HUDEP-2 (cell line): ENCODE data around the gene BTBD19.

Experiments used
- DNase-seq, 76 experiments: peaks; one replicate each; lab custom pipeline; 2025; ENCODE audit not compliant: unreplicated experiment in 76 of 76; lab: John Stamatoyannopoulos, UW

The BTBD19 gene

GRCh38 chr1:44851308-44851707 lies 43.0 kb downstream of the BTBD19 start:
- no peak for DNase-seq

- DNase-seq, result no peak
Observed at GRCh38 chr1:44853201-44853600, 44.9 kb downstream of the BTBD19 start.

DNA sequence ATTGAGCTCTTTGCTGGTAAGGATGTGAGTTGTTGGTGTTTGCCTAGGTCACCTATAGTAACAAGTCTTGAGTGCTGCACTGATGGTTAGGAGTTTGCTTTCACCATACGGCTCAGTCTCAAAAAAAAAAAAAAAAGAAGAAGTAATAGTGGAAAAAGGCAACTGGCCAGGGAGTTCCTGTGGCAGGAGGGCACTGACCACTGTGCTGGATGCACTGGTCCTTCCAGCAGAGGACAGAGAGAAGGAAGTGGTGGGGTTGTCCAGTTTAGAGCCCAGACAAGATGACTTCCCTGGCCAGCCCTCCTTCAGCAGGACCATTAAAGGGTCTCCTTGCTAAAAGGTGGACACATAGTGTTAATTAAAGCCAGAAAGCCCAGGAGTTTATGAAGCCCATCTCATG lies 46.6 kb downstream of the BTBD19 start:
- no peak for DNase-seq

- DNase-seq, result no peak
Observed at GRCh38 chr1:44855742-44856141, 47.4 kb downstream of the BTBD19 start.

DNA sequence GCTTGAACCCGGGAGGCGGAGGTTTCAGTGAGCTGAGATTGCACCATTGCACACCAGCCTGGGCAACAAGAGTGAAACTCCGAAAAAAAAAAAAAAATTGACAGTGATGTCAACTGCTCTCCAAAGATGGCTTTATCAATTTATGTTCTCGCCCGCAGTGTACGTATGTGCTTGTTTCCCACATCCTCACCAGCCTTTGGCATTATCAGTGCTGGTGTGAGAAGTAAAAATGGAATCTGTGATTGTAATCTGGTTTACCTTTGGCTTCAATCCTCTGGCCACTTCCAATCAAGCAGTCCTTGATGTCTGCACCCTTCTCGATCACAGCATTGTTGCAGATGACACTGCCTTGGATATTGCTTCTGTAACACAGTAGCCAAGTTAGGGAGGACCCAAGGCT lies 49.1 kb downstream of the BTBD19 start:
- no peak for DNase-seq

GRCh38 chr1:44860331-44860730 lies 52.0 kb downstream of the BTBD19 start:
- DNase-seq, result no peak

DNA sequence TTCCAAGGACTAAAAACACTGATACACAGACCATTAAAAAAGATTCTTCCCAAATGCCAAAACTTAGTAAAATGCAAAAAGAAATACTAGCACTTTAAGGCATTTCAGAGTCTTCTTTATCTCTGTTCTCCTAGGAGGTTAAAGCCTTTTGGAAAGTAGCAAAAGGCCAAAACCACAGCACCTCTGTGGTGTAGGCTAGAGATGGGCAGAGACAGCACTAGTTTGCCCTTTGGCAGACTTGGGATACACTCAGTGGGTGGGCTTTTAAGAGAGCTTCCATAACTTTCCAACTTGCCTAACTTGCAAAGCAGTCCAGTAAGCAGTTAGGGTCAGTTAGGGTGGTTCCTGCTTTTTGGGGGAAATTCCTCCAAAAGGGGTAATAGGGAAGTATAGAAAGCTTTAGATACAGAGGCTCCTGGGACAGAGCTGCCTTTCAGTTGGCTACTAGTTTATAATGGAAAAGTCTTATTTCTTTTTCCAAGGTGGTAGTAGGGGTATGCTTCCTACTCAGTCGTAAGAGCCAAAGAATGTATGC lies 52.6 kb downstream of the BTBD19 start:
- DNase-seq, result no peak

DNA sequence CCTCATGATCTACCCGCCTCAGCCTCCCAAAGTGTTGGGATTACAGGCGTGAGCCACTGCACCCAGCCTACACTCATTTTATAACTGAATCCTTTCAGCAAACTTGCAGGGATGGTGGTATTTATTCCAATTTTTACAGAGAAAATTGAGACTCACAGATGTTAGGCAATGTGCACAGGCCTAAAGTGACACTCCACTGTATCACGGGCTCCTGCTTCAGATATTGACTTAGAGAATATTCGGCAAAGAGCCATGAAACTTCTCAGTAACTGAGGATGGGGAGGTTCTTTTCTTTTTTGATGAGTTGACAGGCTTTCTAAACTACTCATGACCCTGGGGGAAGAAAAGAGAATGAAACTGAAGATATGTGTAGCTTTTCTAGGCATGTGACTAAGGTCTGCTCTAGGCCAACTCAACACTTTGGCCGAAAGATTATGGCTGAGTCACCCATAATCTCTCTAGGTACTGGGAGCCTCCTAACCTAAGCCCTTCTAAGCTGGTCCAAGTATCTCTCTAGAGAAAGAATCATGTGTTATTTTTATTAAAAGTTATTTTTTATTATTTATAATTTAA lies 54.6 kb downstream of the BTBD19 start:
- DNase-seq, result peak in 13 of 76 experiments; percentile 0 to 24 (median 13)
